ENCODE measurements around the gene STN1.

DNA sequence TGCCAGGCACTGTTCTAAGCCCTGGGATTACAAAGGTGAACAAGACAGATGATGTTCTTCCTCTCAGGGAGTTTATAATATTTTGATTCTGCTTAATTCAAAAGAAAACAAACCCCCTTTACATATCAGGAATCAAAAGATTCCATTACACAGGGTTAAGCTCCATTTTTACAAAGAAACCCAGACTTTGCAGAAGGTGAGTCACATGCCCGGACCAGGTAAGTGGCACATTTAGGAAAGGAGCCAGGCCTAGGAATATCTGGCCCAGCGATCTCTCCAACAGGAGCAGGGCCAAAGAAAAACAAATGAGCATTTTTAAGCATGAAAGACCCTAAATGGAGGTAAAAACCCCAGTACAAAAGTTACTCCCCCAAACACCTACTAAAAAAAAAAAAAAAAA is 1.1 kb downstream of the STN1 start:
- TF ChIP-seq POLR2A (IDR thresholded peaks at IDR 0.05), result no peak
- TF ChIP-seq, protein P1, sequence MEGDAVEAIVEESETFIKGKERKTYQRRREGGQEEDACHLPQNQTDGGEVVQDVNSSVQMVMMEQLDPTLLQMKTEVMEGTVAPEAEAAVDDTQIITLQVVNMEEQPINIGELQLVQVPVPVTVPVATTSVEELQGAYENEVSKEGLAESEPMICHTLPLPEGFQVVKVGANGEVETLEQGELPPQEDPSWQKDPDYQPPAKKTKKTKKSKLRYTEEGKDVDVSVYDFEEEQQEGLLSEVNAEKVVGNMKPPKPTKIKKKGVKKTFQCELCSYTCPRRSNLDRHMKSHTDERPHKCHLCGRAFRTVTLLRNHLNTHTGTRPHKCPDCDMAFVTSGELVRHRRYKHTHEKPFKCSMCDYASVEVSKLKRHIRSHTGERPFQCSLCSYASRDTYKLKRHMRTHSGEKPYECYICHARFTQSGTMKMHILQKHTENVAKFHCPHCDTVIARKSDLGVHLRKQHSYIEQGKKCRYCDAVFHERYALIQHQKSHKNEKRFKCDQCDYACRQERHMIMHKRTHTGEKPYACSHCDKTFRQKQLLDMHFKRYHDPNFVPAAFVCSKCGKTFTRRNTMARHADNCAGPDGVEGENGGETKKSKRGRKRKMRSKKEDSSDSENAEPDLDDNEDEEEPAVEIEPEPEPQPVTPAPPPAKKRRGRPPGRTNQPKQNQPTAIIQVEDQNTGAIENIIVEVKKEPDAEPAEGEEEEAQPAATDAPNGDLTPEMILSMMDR (IDR thresholded peaks at IDR 0.05), result no peak
